ENCODE data around the gene EGR4. TPM values are rescaled to one million over a fixed set of nuclear protein-coding genes. Genes with fewer than 3 reads are reported as not detected.

Gene EGR4
- total and polyA plus RNA-seq, 7 donors: not detected

DNA sequence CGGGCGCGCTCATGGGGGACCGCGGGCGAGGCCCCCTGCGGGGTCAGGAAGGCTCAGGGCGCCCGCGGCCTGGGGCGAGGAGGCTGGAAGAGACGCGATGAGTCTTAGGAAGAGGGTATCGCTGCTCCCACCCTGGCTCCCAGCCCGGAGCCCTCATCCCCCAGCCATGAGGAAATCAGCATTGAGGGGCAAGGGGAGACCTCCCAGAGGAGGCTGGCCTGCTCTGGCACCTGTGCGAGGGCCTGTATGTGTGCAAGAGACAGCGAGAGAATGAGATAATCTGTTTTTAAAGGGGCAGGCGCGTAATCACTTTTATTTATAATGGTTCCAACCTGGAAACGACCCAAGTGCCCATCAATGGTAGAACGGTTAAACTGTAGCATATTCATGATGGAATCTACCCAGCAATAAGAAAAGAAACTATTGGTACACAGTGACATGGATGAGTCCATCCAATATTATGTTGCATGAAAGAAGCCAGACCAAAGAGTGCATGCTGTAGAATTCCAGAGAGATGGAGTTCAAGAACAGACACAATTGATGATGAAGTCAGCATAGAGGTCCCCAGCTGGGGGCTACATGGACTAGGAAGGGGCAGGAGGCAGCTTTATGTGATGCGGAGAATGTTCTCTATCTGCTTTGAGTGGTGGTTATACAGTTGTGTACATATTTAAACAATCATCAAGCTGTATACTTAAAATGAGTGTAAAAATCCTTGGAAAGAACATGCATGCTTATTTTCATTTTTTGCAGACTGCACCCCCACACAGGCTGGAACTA, 23.5 kb downstream of the EGR4 start:
- no peaks in the 10 kb centered on the region for H3K4me1 ChIP-seq
- TF ChIP-seq, protein P1, sequence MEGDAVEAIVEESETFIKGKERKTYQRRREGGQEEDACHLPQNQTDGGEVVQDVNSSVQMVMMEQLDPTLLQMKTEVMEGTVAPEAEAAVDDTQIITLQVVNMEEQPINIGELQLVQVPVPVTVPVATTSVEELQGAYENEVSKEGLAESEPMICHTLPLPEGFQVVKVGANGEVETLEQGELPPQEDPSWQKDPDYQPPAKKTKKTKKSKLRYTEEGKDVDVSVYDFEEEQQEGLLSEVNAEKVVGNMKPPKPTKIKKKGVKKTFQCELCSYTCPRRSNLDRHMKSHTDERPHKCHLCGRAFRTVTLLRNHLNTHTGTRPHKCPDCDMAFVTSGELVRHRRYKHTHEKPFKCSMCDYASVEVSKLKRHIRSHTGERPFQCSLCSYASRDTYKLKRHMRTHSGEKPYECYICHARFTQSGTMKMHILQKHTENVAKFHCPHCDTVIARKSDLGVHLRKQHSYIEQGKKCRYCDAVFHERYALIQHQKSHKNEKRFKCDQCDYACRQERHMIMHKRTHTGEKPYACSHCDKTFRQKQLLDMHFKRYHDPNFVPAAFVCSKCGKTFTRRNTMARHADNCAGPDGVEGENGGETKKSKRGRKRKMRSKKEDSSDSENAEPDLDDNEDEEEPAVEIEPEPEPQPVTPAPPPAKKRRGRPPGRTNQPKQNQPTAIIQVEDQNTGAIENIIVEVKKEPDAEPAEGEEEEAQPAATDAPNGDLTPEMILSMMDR (IDR thresholded peaks at IDR 0.05): no peak
- no peak overlapping the region for H3K27ac ChIP-seq
- H3K9me3 ChIP-seq: no peaks in the 10 kb centered on the region
- intact Hi-C loops (cut with DNase I): no loop called here
- H3K27me3 ChIP-seq (ENCODE audit: insufficient read depth in 3 of 3, low read length in 2 of 3): peaks cover 0 to 53% (median 24%) of the 10 kb centered on the region in 3 donors
- H3K4me3 ChIP-seq: peak overlapping the region; percentile 46
- no peaks in the 10 kb centered on the region for H3K36me3 ChIP-seq (ENCODE audit: insufficient read depth in 1 of 2, low read depth in 1 of 2)
- no peak for DNase-seq
- WGBS, 3 donors: 16 to 25% (median 19%) methylated on average over 14 to 22 of the region's 22 CpGs
- ATAC-seq: no peak

GRCh38 chr2:73268830-73269685, 24.3 kb downstream of the EGR4 start:
- peak; percentile 44 to 76 (median 64) for ATAC-seq
- intact Hi-C loops (cut with DNase I): no loop called here
- 2 to 4% (median 2%) methylated on average over 72 to 113 of the region's 113 CpGs for WGBS, 3 donors
- peak overlapping the region; percentile 46 for H3K4me3 ChIP-seq
- no peaks in the 10 kb centered on the region for H3K36me3 ChIP-seq (ENCODE audit: insufficient read depth in 1 of 2, low read depth in 1 of 2)
- no peaks in the 10 kb centered on the region for H3K4me1 ChIP-seq
- DNase-seq: peak in 1 of 2 donors; percentile 50
- H3K27me3 ChIP-seq (ENCODE audit: insufficient read depth in 3 of 3, low read length in 2 of 3): peaks cover 0 to 53% (median 24%) of the 10 kb centered on the region in 3 donors
- no peaks in the 10 kb centered on the region for H3K9me3 ChIP-seq
- TF ChIP-seq, protein P1 (IDR thresholded peaks at IDR 0.05): peak; percentile 6
- H3K27ac ChIP-seq: no peak overlapping the region

- H3K36me3 ChIP-seq (ENCODE audit: insufficient read depth in 1 of 2, low read depth in 1 of 2): no peaks in the 10 kb centered on the region
- H3K27me3 ChIP-seq (ENCODE audit: insufficient read depth in 3 of 3, low read length in 2 of 3): peaks cover 0 to 53% (median 24%) of the 10 kb centered on the region in 3 donors
- H3K9me3 ChIP-seq: no peaks in the 10 kb centered on the region
- ATAC-seq: peak in 1 of 4 donors; percentile 9
- intact Hi-C loops (cut with DNase I): no loop called here
- peak overlapping the region; percentile 46 for H3K4me3 ChIP-seq
- TF ChIP-seq, protein P1 (IDR thresholded peaks at IDR 0.05): no peak
- H3K27ac ChIP-seq: no peak overlapping the region
- H3K4me1 ChIP-seq: no peaks in the 10 kb centered on the region
- WGBS, 3 donors: 26 to 34% (median 27%) methylated on average over 14 of the region's 14 CpGs
- no peak for DNase-seq
Measured at GRCh38 chr2:73268366-73268829, 24.9 kb downstream of the EGR4 start.

DNA sequence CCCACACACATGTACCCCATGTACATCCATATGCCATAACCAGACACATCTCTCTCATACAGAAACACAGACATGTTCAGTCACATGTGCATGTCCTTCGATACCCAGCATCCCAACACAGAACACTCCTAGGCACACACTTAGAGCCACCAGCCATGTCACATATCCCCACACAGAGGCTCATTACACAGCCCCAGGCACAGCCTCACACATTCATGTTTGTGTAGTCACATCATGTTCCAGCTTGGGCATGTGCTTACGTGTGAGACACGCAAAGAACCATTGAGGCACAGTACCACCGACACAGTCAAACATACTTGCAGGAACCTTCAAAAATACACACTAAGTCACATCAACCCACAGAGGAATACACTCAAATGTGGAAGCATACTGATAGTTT, 26.3 kb downstream of the EGR4 start:
- H3K27ac ChIP-seq: no peak overlapping the region
- H3K4me3 ChIP-seq: no peak overlapping the region
- intact Hi-C loops (cut with DNase I): no loop called here
- DNase-seq: no peak
- no peak for ATAC-seq
- no peaks in the 10 kb centered on the region for H3K36me3 ChIP-seq (ENCODE audit: insufficient read depth in 1 of 2, low read depth in 1 of 2)
- 94 to 96% (median 96%) methylated on average over 4 of the region's 4 CpGs for WGBS, 3 donors
- no peaks in the 10 kb centered on the region for H3K4me1 ChIP-seq
- TF ChIP-seq, protein P1 (IDR thresholded peaks at IDR 0.05): no peak
- H3K27me3 ChIP-seq (ENCODE audit: insufficient read depth in 3 of 3, low read length in 2 of 3): peaks cover 0 to 53% (median 24%) of the 10 kb centered on the region in 3 donors
- no peaks in the 10 kb centered on the region for H3K9me3 ChIP-seq
